K562 (cell line): Measurements from ENCODE around the gene CPLANE2. TPM values are rescaled to one million over a fixed set of nuclear protein-coding genes. Genes with fewer than 3 reads are reported as not detected.

ENCODE experiments used
- ATAC-seq: fragments of 200-7000 bp; cut with Tn5 transposase; 3 replicates; pipeline ENCODE4 v1.9.1; 2020; ENCODE audit warnings: moderate library complexity
- BruUV-seq: library from RNA; stranded (reverse); fragments of 400-500 nt; replicated peaks from 2 replicates; lab custom pipeline; 2021; lab: Mats Ljungman, UMichigan
- CTCF ChIA-PET: fragments of 300-600 bp; formaldehyde crosslinking; extraction: SDS; loops from one replicate; lab custom pipeline; 2021; ENCODE audit warnings: low intra/inter-chr PET ratio; lab: Yijun Ruan, JAX
- POLR2A ChIA-PET: fragments of 300-600, 350-650 bp; sonication (Branson Sonifier 250); formaldehyde crosslinking; extraction: SDS; loops from one replicate; lab custom pipeline; 2021; ENCODE audit warnings: antibody characterized with exemption, inconsistent platforms; lab: Yijun Ruan, JAX
- DNase-seq, 4 experiments: peaks; one replicate each; pipeline versions ENCODE4 v3.0.0 to v3.0.0-alpha.2; 2011 to 2018; ENCODE audit warnings: low spot score in 3 of 4, mixed read lengths in 3 of 4; ENCODE audit errors: extremely low read depth in 1 of 4
- FAIRE-seq: peaks from 2 replicates; lab custom pipeline; 2011; peaks lifted over from hg19 to GRCh38; lab: Jason Lieb, UNC
- H2AFZ ChIP-seq: 2 replicates; pipeline ENCODE4 v1.6.0; 2011; ENCODE audit warnings: low read depth, low read length, control low read depth, inconsistent platforms
- H3K27ac ChIP-seq: fragments of 200-600 bp; 3 replicates; pipeline ENCODE4 v1.8.0; 2011; ENCODE audit warnings: low read depth, mild to moderate bottlenecking, control low read depth, inconsistent platforms, low read length, moderate library complexity, mixed read lengths; ENCODE audit errors: extremely low read depth
- H3K27me3 ChIP-seq, 2 experiments: fragments of 300-600 bp in 1 of 2; 2 replicates in 1 of 2; 3 replicates in 1 of 2; pipeline versions ENCODE4 v1.6.0 to v1.8.0; 2011; ENCODE audit warnings: inconsistent platforms in 2 of 2, low read length in 2 of 2, mild to moderate bottlenecking in 1 of 2, mixed read lengths in 1 of 2, moderate library complexity in 1 of 2; ENCODE audit not compliant: control insufficient read depth in 2 of 2, insufficient read depth in 2 of 2
- H3K36me3 ChIP-seq: fragments of 300-600 bp; 3 replicates; pipeline ENCODE4 v1.8.0; 2011; ENCODE audit warnings: mild to moderate bottlenecking, low read length, inconsistent platforms; ENCODE audit not compliant: control insufficient read depth, insufficient read depth
- H3K4me1 ChIP-seq, 2 experiments: fragments of 200-600 bp in 1 of 2; replicated peaks in 1 of 2; 2 replicates in 1 of 2; 3 replicates in 1 of 2; pipeline versions ENCODE4 v1.5.1 to v1.8.0; 2011; ENCODE audit warnings: inconsistent platforms in 2 of 2, low read length in 2 of 2, mild to moderate bottlenecking in 1 of 2, mixed read lengths in 1 of 2, moderate library complexity in 1 of 2; ENCODE audit not compliant: control insufficient read depth in 2 of 2, insufficient read depth in 2 of 2
- H3K4me2 ChIP-seq: 2 replicates; pipeline ENCODE4 v1.6.1; 2011; ENCODE audit warnings: low read length, control low read depth, inconsistent platforms, mixed read lengths; ENCODE audit not compliant: insufficient read depth
- H3K4me3 ChIP-seq: fragments of 200-600 bp; sonication (generic), shearing (Covaris generic); 2 replicates; pipeline ENCODE4 v1.5.1; 2016; ENCODE audit warnings: control low read depth, inconsistent platforms
- H3K79me2 ChIP-seq: fragments of 200-600 bp; 3 replicates; pipeline ENCODE4 v1.8.0; 2011; ENCODE audit warnings: low read length, inconsistent platforms; ENCODE audit not compliant: control insufficient read depth, insufficient read depth
- H3K9ac ChIP-seq, 2 experiments: 2 replicates each; pipeline versions ENCODE4 v1.6.0 to v1.6.1; 2011; ENCODE audit warnings: low read depth in 2 of 2, low read length in 2 of 2, control low read depth in 1 of 2, inconsistent platforms in 1 of 2, mild to moderate bottlenecking in 1 of 2, mixed read lengths in 1 of 2; ENCODE audit not compliant: insufficient read depth in 1 of 2
- H3K9me1 ChIP-seq: one replicate; pipeline ENCODE4 v1.6.0; 2011; ENCODE audit warnings: inconsistent platforms, mild to moderate bottlenecking, low read length, moderate library complexity; ENCODE audit not compliant: control insufficient read depth, insufficient read depth
- H3K9me3 ChIP-seq: replicated peaks from 2 replicates; pipeline ENCODE4 v1.5.1; 2011; ENCODE audit warnings: low read depth, low read length, inconsistent platforms; ENCODE audit not compliant: control insufficient read depth, insufficient read depth
- H4K20me1 ChIP-seq: replicated peaks from 2 replicates; pipeline ENCODE4 v1.6.1; 2011; ENCODE audit warnings: low read length, inconsistent platforms, mixed read lengths; ENCODE audit not compliant: control insufficient read depth, insufficient read depth
- ARID1B ChIP-seq: fragments of 450-650 bp; IDR thresholded peaks from 2 replicates; pipeline ENCODE4 v1.6.1; 2016; ENCODE audit warnings: antibody characterized with exemption, mild to moderate bottlenecking, inconsistent platforms
- EHMT2 ChIP-seq: fragments of 450-650 bp; IDR thresholded peaks from 2 replicates; pipeline ENCODE4 v1.6.1; 2018; ENCODE audit warnings: antibody characterized with exemption
- ELF4 ChIP-seq: fragments of 450-650 bp; formaldehyde crosslinking; IDR thresholded peaks from 2 replicates; pipeline ENCODE4 v1.4.0; 2022; ENCODE audit warnings: missing genetic modification characterization
- ERF ChIP-seq: fragments of 450-650 bp; formaldehyde crosslinking; IDR thresholded peaks from 2 replicates; pipeline ENCODE4 v1.4.0; 2020; ENCODE audit warnings: mild to moderate bottlenecking, mixed read lengths
- GATAD2A ChIP-seq: fragments of 450-650 bp; IDR thresholded peaks from 2 replicates; pipeline ENCODE4 v1.6.1; 2017
- HDAC1 ChIP-seq, 2 experiments: fragments of 450-650 bp; IDR thresholded peaks; 2 replicates each; pipeline ENCODE4 v1.6.1; 2016 to 2017; ENCODE audit warnings: inconsistent platforms in 1 of 2, mild to moderate bottlenecking in 1 of 2, moderate library complexity in 1 of 2
- HLTF ChIP-seq: fragments of 450-650 bp; IDR thresholded peaks from 2 replicates; pipeline ENCODE4 v1.6.1; 2016
- HSF4 ChIP-seq: fragments of 250-450 bp; sonication (Bioruptor Pico); IDR thresholded peaks from 2 replicates; pipeline ENCODE4 v2.1.2; 2022; ENCODE audit warnings: mild to moderate bottlenecking, moderate library complexity, borderline replicate concordance
- KDM1A ChIP-seq, 2 experiments: fragments of 450-650 bp; IDR thresholded peaks; 2 replicates each; pipeline ENCODE4 v1.6.1; 2016; ENCODE audit warnings: mild to moderate bottlenecking in 2 of 2
- MCM3 ChIP-seq: fragments of 450-650 bp; IDR thresholded peaks from 2 replicates; pipeline ENCODE4 v1.6.1; 2016
- MCM7 ChIP-seq, 2 experiments: fragments of 450-650 bp; IDR thresholded peaks; 2 replicates each; pipeline ENCODE4 v1.6.1; 2016 to 2018
- OTX1 ChIP-seq: fragments of 450-650 bp; formaldehyde crosslinking; IDR thresholded peaks from 2 replicates; pipeline ENCODE4 v1.4.0; 2022; ENCODE audit warnings: mild to moderate bottlenecking
- PHB2 ChIP-seq: fragments of 450-650 bp; IDR thresholded peaks from 2 replicates; pipeline ENCODE4 v1.6.1; 2017; ENCODE audit warnings: low read depth
- TSC22D4 ChIP-seq: fragments of 450-650 bp; IDR thresholded peaks from 2 replicates; pipeline ENCODE4 v1.6.1; 2016; ENCODE audit warnings: missing genetic modification characterization, missing biosample characterization, control low read depth
- ZNF184 ChIP-seq: sonication (generic); formaldehyde crosslinking; IDR thresholded peaks from 2 replicates; pipeline ENCODE4 v1.5.0; 2020; ENCODE audit warnings: missing genetic modification reagents
- ZNF282 ChIP-seq: sonication (generic); formaldehyde crosslinking; IDR thresholded peaks from 2 replicates; pipeline ENCODE4 v1.8.1; 2023; ENCODE audit warnings: missing genetic modification reagents
- WGBS: fragments of 100-300 bp; shearing (Covaris generic); methylation state at CpG from one replicate; pipeline ENCODE4 v1.1.6; 2016; ENCODE audit warnings: low coverage, mixed read lengths; ENCODE audit not compliant: insufficient coverage; ENCODE audit errors: missing lambda C conversion rate; 5-methylcytosine and 5-hydroxymethylcytosine counted together
- in situ Hi-C: fragments of 300-500 bp; cut with MboI; formaldehyde crosslinking; loops from 4 replicates; pipeline ENCODE4 v1.15.0; 2018; ENCODE audit warnings: inconsistent platforms, mixed read lengths
- intact Hi-C: fragments of 100-400 bp; cut with micrococcal nuclease; formaldehyde crosslinking; loops from 2 replicates; pipeline ENCODE4 v1.14.2; 2022
- polyA plus RNA-seq, 8 experiments: library from polyadenylated mRNA; depleted of rRNA in 4 of 8; stranded (reverse) in 5 of 8; unstranded in 3 of 8; fragments of >200 nt; fragmentation: Nextera tagmentation in 2 of 8; fragmentation: Illumina TruSeq in 1 of 8; extraction: Ambion mirVana in 2 of 8; extraction: Trizol in 1 of 8; gene quantifications; 2 replicates each; pipeline versions ENCODE4 v1.2.1 to v1.2.3, GENCODE V29; 2011 to 2014; ENCODE audit warnings: inconsistent platforms in 1 of 8, missing spikeins in 1 of 8
- total RNA-seq, 7 experiments: library from RNA; depleted of rRNA in 6 of 7; stranded (reverse); fragments of >200 nt in 6 of 7; fragmentation: Illumina TruSeq in 2 of 7; extraction: Trizol in 2 of 7; gene quantifications; 2 replicates each; pipeline versions ENCODE4 v1.2.1 to v1.2.3, GENCODE V29; 2011 to 2021; ENCODE audit warnings: low replicate concordance in 1 of 7
- TF ChIP-seq, protein P1 (sequence below): fragments of 450-650 bp; formaldehyde crosslinking; IDR thresholded peaks from 2 replicates; pipeline ENCODE4 v1.4.0; 2022; ENCODE audit warnings: missing genetic modification characterization
- TF ChIP-seq, protein P2 (sequence below): IDR thresholded peaks from 2 replicates; pipeline ENCODE4 v1.6.1; 2011; ENCODE audit warnings: borderline replicate concordance, low read depth, mild to moderate bottlenecking, moderate library complexity, low read length; ENCODE audit not compliant: insufficient read depth, poor library complexity, severe bottlenecking
- TF ChIP-seq, protein P3 (sequence below): fragments of 450-650 bp; formaldehyde crosslinking; IDR thresholded peaks from 2 replicates; pipeline ENCODE4 v1.4.0; 2022; ENCODE audit warnings: missing genetic modification characterization
- TF ChIP-seq, protein P4 (sequence below): fragments of 450-650 bp; IDR thresholded peaks from 2 replicates; pipeline ENCODE4 v1.6.1; 2016

The CPLANE2 gene
- total and polyA plus RNA-seq, 9 of the 15 experiments (the other 6 are each of a cell fraction or from before 2014, with no cell fraction given): 0.17 to 20.9 (median 8.1) TPM

DNA sequence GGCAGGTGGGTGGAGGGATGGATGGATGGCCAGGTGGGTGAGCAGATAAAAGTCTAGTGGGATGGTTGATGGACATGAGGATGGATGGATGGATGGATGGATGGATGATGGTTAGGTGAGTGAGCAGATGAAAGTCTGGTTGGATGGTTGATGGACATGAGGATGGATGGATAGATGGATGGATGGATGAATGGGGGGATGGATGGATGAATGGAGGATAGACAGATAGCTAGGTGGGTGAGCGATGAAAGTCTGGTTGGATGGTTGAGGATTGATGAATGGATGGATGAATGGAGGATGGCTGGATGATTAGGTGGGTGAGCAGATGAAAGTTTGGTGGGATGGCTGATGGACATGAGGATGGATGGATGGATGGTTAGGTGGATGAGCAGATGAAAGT, 15.5 kb downstream of the CPLANE2 start:
- Histone ChIP-seq H3K4me3 (no peak overlapping the region), H3K27ac (no peak overlapping the region), H3K27me3 (no peaks in the 10 kb centered on the region), H2AFZ (no peak overlapping the region), H3K9me3 (no peaks in the 10 kb centered on the region), H3K9ac (peak overlapping the region in 1 of 2 experiments; percentile 42; a peak in 1 of 4 replicates)
- intact Hi-C loops: no loop called here
- CTCF ChIA-PET: no interaction called here
- no peak for DNase-seq
- TF ChIP-seq, protein P1, sequence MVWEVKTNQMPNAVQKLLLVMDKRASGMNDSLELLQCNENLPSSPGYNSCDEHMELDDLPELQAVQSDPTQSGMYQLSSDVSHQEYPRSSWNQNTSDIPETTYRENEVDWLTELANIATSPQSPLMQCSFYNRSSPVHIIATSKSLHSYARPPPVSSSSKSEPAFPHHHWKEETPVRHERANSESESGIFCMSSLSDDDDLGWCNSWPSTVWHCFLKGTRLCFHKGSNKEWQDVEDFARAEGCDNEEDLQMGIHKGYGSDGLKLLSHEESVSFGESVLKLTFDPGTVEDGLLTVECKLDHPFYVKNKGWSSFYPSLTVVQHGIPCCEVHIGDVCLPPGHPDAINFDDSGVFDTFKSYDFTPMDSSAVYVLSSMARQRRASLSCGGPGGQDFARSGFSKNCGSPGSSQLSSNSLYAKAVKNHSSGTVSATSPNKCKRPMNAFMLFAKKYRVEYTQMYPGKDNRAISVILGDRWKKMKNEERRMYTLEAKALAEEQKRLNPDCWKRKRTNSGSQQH: 0 out of 2 replicates have a peak, but pooled peaks have one; percentile 36
- peak; percentile 89 for TF ChIP-seq MCM3
- peak in 1 of 2 experiments; percentile 95; a peak in 1 of 4 replicates for TF ChIP-seq MCM7 (IDR thresholded peaks at IDR 0.05)
- peak; percentile 47 to 58; a peak in 3 of 4 replicates for TF ChIP-seq KDM1A (IDR thresholded peaks at IDR 0.05)
- TF ChIP-seq, protein P2, sequence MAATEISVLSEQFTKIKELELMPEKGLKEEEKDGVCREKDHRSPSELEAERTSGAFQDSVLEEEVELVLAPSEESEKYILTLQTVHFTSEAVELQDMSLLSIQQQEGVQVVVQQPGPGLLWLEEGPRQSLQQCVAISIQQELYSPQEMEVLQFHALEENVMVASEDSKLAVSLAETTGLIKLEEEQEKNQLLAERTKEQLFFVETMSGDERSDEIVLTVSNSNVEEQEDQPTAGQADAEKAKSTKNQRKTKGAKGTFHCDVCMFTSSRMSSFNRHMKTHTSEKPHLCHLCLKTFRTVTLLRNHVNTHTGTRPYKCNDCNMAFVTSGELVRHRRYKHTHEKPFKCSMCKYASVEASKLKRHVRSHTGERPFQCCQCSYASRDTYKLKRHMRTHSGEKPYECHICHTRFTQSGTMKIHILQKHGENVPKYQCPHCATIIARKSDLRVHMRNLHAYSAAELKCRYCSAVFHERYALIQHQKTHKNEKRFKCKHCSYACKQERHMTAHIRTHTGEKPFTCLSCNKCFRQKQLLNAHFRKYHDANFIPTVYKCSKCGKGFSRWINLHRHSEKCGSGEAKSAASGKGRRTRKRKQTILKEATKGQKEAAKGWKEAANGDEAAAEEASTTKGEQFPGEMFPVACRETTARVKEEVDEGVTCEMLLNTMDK: no peak
- TF ChIP-seq EHMT2: peak; percentile 65
- TF ChIP-seq PHB2: peak; percentile 13; the same call in 1 of the 2 replicates
- 0 out of 2 replicates have a peak, but pooled peaks have one; percentile 18 for TF ChIP-seq GATAD2A
- no peak for TF ChIP-seq ZNF184 (CRISPR knock-in tag)
- TF ChIP-seq, protein P3, sequence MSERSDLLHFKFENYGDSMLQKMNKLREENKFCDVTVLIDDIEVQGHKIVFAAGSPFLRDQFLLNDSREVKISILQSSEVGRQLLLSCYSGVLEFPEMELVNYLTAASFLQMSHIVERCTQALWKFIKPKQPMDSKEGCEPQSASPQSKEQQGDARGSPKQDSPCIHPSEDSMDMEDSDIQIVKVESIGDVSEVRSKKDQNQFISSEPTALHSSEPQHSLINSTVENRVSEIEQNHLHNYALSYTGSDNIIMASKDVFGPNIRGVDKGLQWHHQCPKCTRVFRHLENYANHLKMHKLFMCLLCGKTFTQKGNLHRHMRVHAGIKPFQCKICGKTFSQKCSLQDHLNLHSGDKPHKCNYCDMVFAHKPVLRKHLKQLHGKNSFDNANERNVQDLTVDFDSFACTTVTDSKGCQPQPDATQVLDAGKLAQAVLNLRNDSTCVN: peak; percentile 79; the same call in 1 of the 2 replicates
- TF ChIP-seq HSF4 (CRISPR knock-in tag): no peak
- TF ChIP-seq TSC22D4 (tag): 0 out of 2 replicates have a peak, but pooled peaks have one; percentile 33
- peak; percentile 69 for TF ChIP-seq OTX1 (CRISPR knock-in tag)
- TF ChIP-seq ZNF282 (CRISPR knock-in tag): no peak
- TF ChIP-seq HDAC1 (IDR thresholded peaks at IDR 0.05): peak in 1 of 2 experiments; percentile 47; a peak in 1 of 4 replicates
- TF ChIP-seq ERF (CRISPR knock-in tag): no peak
- TF ChIP-seq HLTF: peak; percentile 44; the same call in 1 of the 2 replicates
- TF ChIP-seq, protein P4, sequence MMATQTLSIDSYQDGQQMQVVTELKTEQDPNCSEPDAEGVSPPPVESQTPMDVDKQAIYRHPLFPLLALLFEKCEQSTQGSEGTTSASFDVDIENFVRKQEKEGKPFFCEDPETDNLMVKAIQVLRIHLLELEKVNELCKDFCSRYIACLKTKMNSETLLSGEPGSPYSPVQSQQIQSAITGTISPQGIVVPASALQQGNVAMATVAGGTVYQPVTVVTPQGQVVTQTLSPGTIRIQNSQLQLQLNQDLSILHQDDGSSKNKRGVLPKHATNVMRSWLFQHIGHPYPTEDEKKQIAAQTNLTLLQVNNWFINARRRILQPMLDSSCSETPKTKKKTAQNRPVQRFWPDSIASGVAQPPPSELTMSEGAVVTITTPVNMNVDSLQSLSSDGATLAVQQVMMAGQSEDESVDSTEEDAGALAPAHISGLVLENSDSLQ: peak; percentile 36; the same call in 1 of the 2 replicates
- peak; percentile 87 for TF ChIP-seq ELF4 (CRISPR knock-in tag)
- 0 out of 2 replicates have a peak, but pooled peaks have one; percentile 14 for TF ChIP-seq ARID1B
- TF ChIP-seq, all 486 proteins: peak for 15
- H4K20me1 ChIP-seq: no peaks in the 10 kb centered on the region
- no peak for FAIRE-seq
- no peaks in the 10 kb centered on the region for H3K36me3 ChIP-seq
- no TSS peak for BruUV-seq
- in situ Hi-C loops: no loop called here
- POLR2A ChIA-PET: interaction anchor here (1.9 kb wide), 1 partner anchor 15 kb away, joined by 5 read pairs; no protein-coding TSS in a partner anchor
- no peaks in the 10 kb centered on the region for H3K9me1 ChIP-seq
- ATAC-seq: no peak
- H3K79me2 ChIP-seq: no peaks in the 10 kb centered on the region
- H3K4me1 ChIP-seq: peaks cover 12 to 19% of the 10 kb centered on the region in 2 experiments; a peak in 4 of 5 replicates
- H3K4me2 ChIP-seq: no peak overlapping the region
- WGBS: 0% methylated on average over 1 of the region's 1 CpG
